IMR-90 (cell line): Measurements from ENCODE around the gene INPP5D. TPM values are rescaled to one million over a fixed set of nuclear protein-coding genes. Genes with fewer than 3 reads are reported as not detected.

ENCODE experiments used
- ATAC-seq: fragments of 200-7000 bp; cut with Tn5 transposase; 2 replicates; pipeline ENCODE4 v1.9.1; 2020; ENCODE audit warnings: low read depth, mild to moderate bottlenecking, moderate library complexity
- BruUV-seq: library from RNA; stranded (reverse); fragments of 400-500 nt; replicated peaks from 2 replicates; lab custom pipeline; 2021; lab: Mats Ljungman, UMichigan
- CTCF ChIA-PET: fragments of 300-600 bp; formaldehyde crosslinking; extraction: SDS; loops from one replicate; lab custom pipeline; 2021; ENCODE audit warnings: antibody characterized with exemption; lab: Yijun Ruan, JAX
- POLR2A ChIA-PET: fragments of 300-600 bp; sonication (Branson Sonifier 250); formaldehyde crosslinking; loops from one replicate; lab custom pipeline; 2022; ENCODE audit warnings: antibody characterized with exemption; ENCODE audit not compliant: unreplicated experiment; lab: Charles Lee
- DNase-seq: peaks from one replicate; pipeline ENCODE4 v3.0.0; 2013
- H2AFZ ChIP-seq: replicated peaks from 2 replicates; pipeline ENCODE3; 2013; ENCODE audit warnings: low read length, mild to moderate bottlenecking; ENCODE audit not compliant: poor library complexity
- H2AK5ac ChIP-seq: 2 replicates; pipeline ENCODE4 v1.6.1; 2013; ENCODE audit warnings: low read depth, low read length, inconsistent platforms
- H2AK9ac ChIP-seq: replicated peaks from 2 replicates; pipeline ENCODE3; 2013; ENCODE audit warnings: mild to moderate bottlenecking, low read depth, low read length, moderate library complexity; ENCODE audit not compliant: poor library complexity
- H2BK120ac ChIP-seq: 2 replicates; pipeline ENCODE4 v1.6.1; 2013; ENCODE audit warnings: low read depth, low read length, inconsistent platforms
- H2BK15ac ChIP-seq: 3 replicates; pipeline ENCODE4 v1.6.1; 2013; ENCODE audit warnings: low read depth, low read length, inconsistent platforms
- H2BK20ac ChIP-seq: 2 replicates; pipeline ENCODE4 v1.6.1; 2013; ENCODE audit warnings: low read depth, mild to moderate bottlenecking, inconsistent platforms, low read length, moderate library complexity
- H2BK5ac ChIP-seq: 2 replicates; pipeline ENCODE4 v1.6.1; 2013; ENCODE audit warnings: mild to moderate bottlenecking, low read depth, low read length, inconsistent platforms; ENCODE audit not compliant: poor library complexity, severe bottlenecking
- H3K14ac ChIP-seq: replicated peaks from 2 replicates; pipeline ENCODE4 v1.6.1; 2013; ENCODE audit warnings: low read depth, low read length, inconsistent platforms
- H3K18ac ChIP-seq: 2 replicates; pipeline ENCODE4 v1.6.1; 2013; ENCODE audit warnings: low read depth, low read length, control low read depth
- H3K23ac ChIP-seq: 2 replicates; pipeline ENCODE4 v1.6.1; 2013; ENCODE audit warnings: low read depth, low read length, inconsistent platforms
- H3K27ac ChIP-seq: 2 replicates; pipeline ENCODE4 v1.5.1; 2013; ENCODE audit warnings: mild to moderate bottlenecking, control low read depth, low read length; ENCODE audit not compliant: insufficient read depth
- H3K27me3 ChIP-seq: 2 replicates; pipeline ENCODE4 v1.6.1; 2013; ENCODE audit warnings: low read length; ENCODE audit not compliant: control insufficient read depth, insufficient read depth
- H3K36me3 ChIP-seq: 2 replicates; pipeline ENCODE4 v1.6.1; 2013; ENCODE audit warnings: low read length, mixed read lengths; ENCODE audit not compliant: control insufficient read depth, insufficient read depth
- H3K4ac ChIP-seq: 2 replicates; pipeline ENCODE4 v1.6.1; 2013; ENCODE audit warnings: low read depth, low read length, inconsistent platforms
- H3K4me1 ChIP-seq: 2 replicates; pipeline ENCODE4 v1.6.1; 2013; ENCODE audit warnings: low read length, mixed read lengths; ENCODE audit not compliant: control insufficient read depth, insufficient read depth
- H3K4me2 ChIP-seq: 2 replicates; pipeline ENCODE4 v1.6.1; 2013; ENCODE audit warnings: low read depth, mild to moderate bottlenecking, control low read depth, low read length, moderate library complexity
- H3K4me3 ChIP-seq: 2 replicates; pipeline ENCODE4 v1.5.1; 2013; ENCODE audit warnings: low read depth, mild to moderate bottlenecking, control low read depth, low read length, moderate library complexity; ENCODE audit not compliant: insufficient read depth
- H3K56ac ChIP-seq: 2 replicates; pipeline ENCODE4 v1.6.1; 2013; ENCODE audit warnings: low read length, inconsistent platforms; ENCODE audit not compliant: insufficient read depth; ENCODE audit errors: extremely low read depth
- H3K79me1 ChIP-seq, 2 experiments: 2 replicates each; pipeline ENCODE4 v1.6.1; 2013; ENCODE audit warnings: low read length in 2 of 2, inconsistent platforms in 1 of 2, low read depth in 1 of 2
- H3K9ac ChIP-seq: 2 replicates; pipeline ENCODE4 v1.6.1; 2013; ENCODE audit warnings: low read depth, low read length, control low read depth
- H3K9me1 ChIP-seq: 2 replicates; pipeline ENCODE4 v1.6.1; 2013; ENCODE audit warnings: low read length, inconsistent platforms; ENCODE audit not compliant: insufficient read depth
- H3K9me3 ChIP-seq: 2 replicates; pipeline ENCODE4 v1.6.1; 2013; ENCODE audit warnings: low read length; ENCODE audit not compliant: control insufficient read depth, insufficient read depth
- H4K20me1 ChIP-seq: 2 replicates; pipeline ENCODE4 v1.6.1; 2013; ENCODE audit warnings: low read length, inconsistent platforms; ENCODE audit not compliant: insufficient read depth
- H4K5ac ChIP-seq: 2 replicates; pipeline ENCODE4 v1.6.1; 2013; ENCODE audit warnings: mild to moderate bottlenecking, low read depth, low read length, control low read depth
- H4K8ac ChIP-seq, 2 experiments: 2 replicates each; pipeline ENCODE4 v1.6.1; 2013; ENCODE audit warnings: low read depth in 2 of 2, low read length in 2 of 2, control low read depth in 1 of 2, inconsistent platforms in 1 of 2
- H4K91ac ChIP-seq: 2 replicates; pipeline ENCODE4 v1.6.1; 2013; ENCODE audit warnings: low read depth, low read length, inconsistent platforms; ENCODE audit not compliant: insufficient read depth
- BHLHE40 ChIP-seq: fragments of 150-350 bp; IDR thresholded peaks from 2 replicates; pipeline ENCODE4 v1.6.1; 2016; ENCODE audit warnings: mild to moderate bottlenecking, low read depth, low read length
- CEBPB ChIP-seq: IDR thresholded peaks from 2 replicates; pipeline ENCODE4 v1.6.1; 2012; ENCODE audit warnings: low read depth, low read length, improper control_type of control experiment
- CHD1 ChIP-seq: IDR thresholded peaks from 2 replicates; pipeline ENCODE4 v1.6.1; 2012; ENCODE audit warnings: low read depth, low read length, improper control_type of control experiment
- ELK1 ChIP-seq: fragments of 150-350 bp; IDR thresholded peaks from 2 replicates; pipeline ENCODE4 v1.6.1; 2016; ENCODE audit warnings: low read depth, mild to moderate bottlenecking, low read length, moderate library complexity, borderline replicate concordance
- FOS ChIP-seq: fragments of 150-350 bp; IDR thresholded peaks from 2 replicates; pipeline ENCODE4 v1.6.1; 2016; ENCODE audit warnings: low read depth, low read length
- MAFK ChIP-seq: IDR thresholded peaks from 2 replicates; pipeline ENCODE4 v1.6.1; 2012; ENCODE audit warnings: low read depth, low read length, improper control_type of control experiment
- MAZ ChIP-seq: IDR thresholded peaks from 2 replicates; pipeline ENCODE4 v1.6.1; 2012; ENCODE audit warnings: low read depth, mild to moderate bottlenecking, low read length, improper control_type of control experiment, moderate library complexity, borderline replicate concordance
- MXI1 ChIP-seq: IDR thresholded peaks from 2 replicates; pipeline ENCODE4 v1.6.1; 2012; ENCODE audit warnings: low read depth, mild to moderate bottlenecking, low read length, moderate library complexity, borderline replicate concordance
- POLR2A ChIP-seq: IDR thresholded peaks from 2 replicates; pipeline ENCODE4 v1.6.1; 2012; ENCODE audit warnings: mild to moderate bottlenecking, low read depth, low read length
- RAD21 ChIP-seq: IDR thresholded peaks from 2 replicates; pipeline ENCODE4 v1.6.1; 2012; ENCODE audit warnings: low read length, improper control_type of control experiment
- RFX5 ChIP-seq: IDR thresholded peaks from 2 replicates; pipeline ENCODE4 v1.8.0; 2012; ENCODE audit warnings: low read depth, mild to moderate bottlenecking, low read length, moderate library complexity
- SMC3 ChIP-seq: fragments of 150-350 bp; IDR thresholded peaks from 2 replicates; pipeline ENCODE4 v1.6.1; 2016; ENCODE audit warnings: low read depth, mild to moderate bottlenecking, antibody characterized with exemption, low read length, moderate library complexity
- USF2 ChIP-seq: fragments of 150-350 bp; IDR thresholded peaks from 2 replicates; pipeline ENCODE4 v1.6.1; 2017; ENCODE audit warnings: mild to moderate bottlenecking, antibody characterized with exemption, low read length, low read depth
- WGBS, 2 experiments: methylation state at CpG; one replicate each; pipeline versions ENCODE4 v1.1.5 to v1.1.7; 2013; ENCODE audit warnings: missing lambda C conversion rate in 2 of 2; ENCODE audit not compliant: insufficient read length in 1 of 2; ENCODE audit errors: extremely low coverage in 2 of 2; 5-methylcytosine and 5-hydroxymethylcytosine counted together
- dilution Hi-C: fragments of 300-500 bp; cut with HindIII; formaldehyde crosslinking; loops from one replicate; pipeline ENCODE4 v1.14.3; 2018; ENCODE audit warnings: low sequenced_read_pairs; ENCODE audit not compliant: unreplicated experiment
- in situ Hi-C: fragments of 300-500 bp; cut with MboI; formaldehyde crosslinking; loops from 3 replicates; pipeline ENCODE4 v1.14.3; 2019; ENCODE audit warnings: low sequenced_read_pairs, inconsistent platforms, mixed read lengths
- intact Hi-C: fragments of 100-400 bp; cut with micrococcal nuclease; formaldehyde crosslinking; loops from 2 replicates; pipeline ENCODE4 v1.10.0; 2022
- polyA plus RNA-seq, 3 experiments: library from polyadenylated mRNA; depleted of rRNA; stranded (reverse); fragments of >200 nt; gene quantifications; 2 replicates each; pipeline ENCODE4 v1.2.3, GENCODE V29; 2012; ENCODE audit warnings: low replicate concordance in 1 of 3
- total RNA-seq: library from RNA; depleted of rRNA; stranded (reverse); fragments of >200 nt; gene quantifications from 2 replicates; pipeline ENCODE4 v1.2.3, GENCODE V29; 2012

The INPP5D gene
- total and polyA plus RNA-seq, 2 of the 4 experiments (the other 2 are of a cell fraction): 0.18 to 0.29 TPM

GRCh38 chr2:233164128-233164635 is 104.0 kb downstream of the INPP5D start:
- Histone ChIP-seq H3K18ac (no peak overlapping the region), H2BK15ac (no peak overlapping the region), H2BK120ac (no peak overlapping the region), H2AFZ (no peak overlapping the region), H2AK9ac (no peak overlapping the region), H2BK5ac (no peak overlapping the region), H3K14ac (no peak overlapping the region), H3K4ac (no peak overlapping the region), H3K27me3 (peaks cover 8% of the 10 kb centered on the region), H3K27ac (no peak overlapping the region), H3K4me1 (no peaks in the 10 kb centered on the region), H4K8ac (no peak overlapping the region), H3K36me3 (no peaks in the 10 kb centered on the region), H3K9me3 (no peaks in the 10 kb centered on the region), H3K4me2 (no peak overlapping the region), H3K79me1 (no peaks in the 10 kb centered on the region), H3K9me1 (no peaks in the 10 kb centered on the region), H3K4me3 (no peak overlapping the region), H2AK5ac (no peak overlapping the region), H4K5ac (no peak overlapping the region), H2BK20ac (no peak overlapping the region), H3K56ac (no peak overlapping the region), H3K9ac (no peak overlapping the region), H3K23ac (no peak overlapping the region), H4K20me1 (no peaks in the 10 kb centered on the region), H4K91ac (no peak overlapping the region)
- ATAC-seq (no peak), DNase-seq (no peak)
- CTCF ChIA-PET: no interaction called here
- dilution Hi-C loops: no loop called here
- POLR2A ChIA-PET: no interaction called here
- 82% methylated on average over 9 of the region's 17 CpGs; no CpG with 5 or more reads in 1 of the 2 experiments for WGBS, 2 experiments
- intact Hi-C loops: no loop called here
- no TSS peak for BruUV-seq
- in situ Hi-C loops: no loop called here
- no peak for TF ChIP-seq FOS
- TF ChIP-seq SMC3: no peak
- no peak for TF ChIP-seq RAD21
- TF ChIP-seq RFX5: no peak
- no peak for TF ChIP-seq CHD1
- TF ChIP-seq CEBPB: no peak
- TF ChIP-seq USF2: no peak
- TF ChIP-seq BHLHE40: no peak
- TF ChIP-seq ELK1: no peak
- no peak for TF ChIP-seq POLR2A
- TF ChIP-seq MXI1: no peak
- TF ChIP-seq MAZ: no peak
- TF ChIP-seq MAFK: no peak
